A549 treated with CORT108297 at 1 μM for 4 hours (cell line): ENCODE data around the gene TBCCD1. TPM values are rescaled to one million over a fixed set of nuclear protein-coding genes. Genes with fewer than 3 reads are reported as not detected.

Experiments used
- total RNA-seq: library from RNA; stranded (reverse); fragments of 200-300 nt; extraction: Qiagen RNA extraction; gene quantifications from 5 replicates; pipeline ENCODE4 v1.2.3, GENCODE V29; 2022

TBCCD1 gene, protein sequence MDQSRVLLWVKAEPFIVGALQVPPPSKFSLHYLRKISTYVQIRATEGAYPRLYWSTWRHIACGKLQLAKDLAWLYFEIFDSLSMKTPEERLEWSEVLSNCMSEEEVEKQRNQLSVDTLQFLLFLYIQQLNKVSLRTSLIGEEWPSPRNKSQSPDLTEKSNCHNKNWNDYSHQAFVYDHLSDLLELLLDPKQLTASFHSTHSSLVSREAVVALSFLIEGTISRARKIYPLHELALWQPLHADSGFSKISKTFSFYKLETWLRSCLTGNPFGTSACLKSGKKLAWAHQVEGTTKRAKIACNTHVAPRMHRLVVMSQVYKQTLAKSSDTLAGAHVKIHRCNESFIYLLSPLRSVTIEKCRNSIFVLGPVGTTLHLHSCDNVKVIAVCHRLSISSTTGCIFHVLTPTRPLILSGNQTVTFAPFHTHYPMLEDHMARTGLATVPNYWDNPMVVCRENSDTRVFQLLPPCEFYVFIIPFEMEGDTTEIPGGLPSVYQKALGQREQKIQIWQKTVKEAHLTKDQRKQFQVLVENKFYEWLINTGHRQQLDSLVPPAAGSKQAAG
- 5.4 to 7.5 TPM (median 6.4 TPM) in 5 replicates for total RNA-seq

DNA sequence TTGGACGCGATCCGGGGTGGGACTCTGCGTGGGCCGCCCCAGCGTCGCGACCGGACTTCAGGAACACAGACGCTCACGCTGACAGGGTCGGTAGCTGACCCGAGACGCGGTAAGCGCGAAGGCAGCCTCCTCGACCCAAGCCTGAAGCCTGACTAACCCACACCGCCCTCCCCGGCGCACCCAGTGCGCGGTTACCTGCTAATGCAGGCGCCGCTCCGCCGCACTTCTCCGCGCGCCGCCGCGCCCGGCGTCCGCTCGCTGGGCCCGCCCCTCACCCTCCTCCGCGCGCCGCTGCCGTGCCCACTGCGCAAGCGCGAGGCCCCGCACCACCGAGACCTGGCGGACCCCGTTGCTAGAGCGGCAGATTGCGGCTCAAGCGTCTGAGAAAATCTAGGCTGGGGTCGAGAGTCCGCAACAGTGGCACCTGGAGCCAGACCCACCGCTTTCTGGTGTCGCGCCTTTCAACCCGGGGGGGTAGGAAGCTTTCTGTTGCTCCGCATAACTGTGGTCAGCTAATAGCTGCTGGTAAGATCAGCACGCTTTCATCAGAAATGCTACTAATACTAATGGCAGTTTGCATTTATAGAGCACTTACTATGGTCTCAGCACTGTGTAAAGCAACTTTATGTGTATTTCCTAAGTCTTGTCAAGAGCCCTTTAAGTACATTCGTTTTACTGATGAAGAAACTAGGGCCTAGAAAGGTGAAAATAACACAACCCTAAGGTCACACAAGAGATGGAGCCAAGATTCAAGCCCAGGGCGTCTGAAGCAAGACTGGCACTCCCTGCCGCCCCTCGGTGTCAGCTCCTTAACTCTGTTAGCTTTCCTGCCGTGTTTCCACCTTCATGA, at the start of gene TBCCD1:
Gene TBCCD1, minus strand, starts transcription at position 268 of the 850 bp plus-strand sequence. CDS start 3,010 bp downstream, outside the sequence.

DNA sequence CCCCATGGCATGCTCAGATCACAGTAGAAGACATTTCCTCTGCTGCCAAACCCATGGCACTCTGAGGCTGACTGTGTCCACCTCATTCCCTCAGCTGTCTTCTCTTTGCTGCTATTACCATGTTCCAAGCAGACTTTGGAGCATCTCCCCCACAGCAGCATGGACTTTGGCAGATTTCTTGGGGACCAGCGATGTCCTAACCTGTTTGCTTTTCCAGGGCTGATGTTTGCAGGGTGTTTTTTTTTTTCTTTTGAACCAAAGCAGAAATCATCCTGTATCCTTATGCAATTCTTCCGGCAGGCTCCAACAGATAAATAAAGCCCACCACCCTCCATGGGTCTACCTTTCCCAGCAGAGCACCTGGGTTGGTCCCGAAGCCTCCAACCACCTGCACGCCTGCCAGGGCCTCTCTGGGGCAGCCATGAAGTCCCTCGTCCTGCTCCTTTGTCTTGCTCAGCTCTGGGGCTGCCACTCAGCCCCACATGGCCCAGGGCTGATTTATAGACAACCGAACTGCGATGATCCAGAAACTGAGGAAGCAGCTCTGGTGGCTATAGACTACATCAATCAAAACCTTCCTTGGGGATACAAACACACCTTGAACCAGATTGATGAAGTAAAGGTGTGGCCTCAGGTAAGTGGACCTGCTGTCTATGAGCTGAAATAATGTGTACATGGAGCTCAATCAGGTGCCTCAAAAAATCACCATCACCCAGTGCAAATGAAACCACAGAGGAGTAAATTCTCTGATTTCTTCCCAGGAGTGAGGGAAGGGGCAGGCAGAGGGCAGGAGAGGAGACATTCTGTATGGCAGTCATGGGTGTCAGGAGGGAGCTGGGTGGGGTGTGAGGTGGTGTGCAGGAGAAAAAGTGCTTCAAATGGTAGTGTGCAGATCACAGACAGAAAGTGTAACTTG, 45.8 kb upstream of the TBCCD1 start, which contains the start of gene AHSG:
Gene AHSG, plus strand, starts transcription at position 340 of the 916 bp plus-strand sequence. Its CDS starts 82 bp downstream, at position 422.

DNA sequence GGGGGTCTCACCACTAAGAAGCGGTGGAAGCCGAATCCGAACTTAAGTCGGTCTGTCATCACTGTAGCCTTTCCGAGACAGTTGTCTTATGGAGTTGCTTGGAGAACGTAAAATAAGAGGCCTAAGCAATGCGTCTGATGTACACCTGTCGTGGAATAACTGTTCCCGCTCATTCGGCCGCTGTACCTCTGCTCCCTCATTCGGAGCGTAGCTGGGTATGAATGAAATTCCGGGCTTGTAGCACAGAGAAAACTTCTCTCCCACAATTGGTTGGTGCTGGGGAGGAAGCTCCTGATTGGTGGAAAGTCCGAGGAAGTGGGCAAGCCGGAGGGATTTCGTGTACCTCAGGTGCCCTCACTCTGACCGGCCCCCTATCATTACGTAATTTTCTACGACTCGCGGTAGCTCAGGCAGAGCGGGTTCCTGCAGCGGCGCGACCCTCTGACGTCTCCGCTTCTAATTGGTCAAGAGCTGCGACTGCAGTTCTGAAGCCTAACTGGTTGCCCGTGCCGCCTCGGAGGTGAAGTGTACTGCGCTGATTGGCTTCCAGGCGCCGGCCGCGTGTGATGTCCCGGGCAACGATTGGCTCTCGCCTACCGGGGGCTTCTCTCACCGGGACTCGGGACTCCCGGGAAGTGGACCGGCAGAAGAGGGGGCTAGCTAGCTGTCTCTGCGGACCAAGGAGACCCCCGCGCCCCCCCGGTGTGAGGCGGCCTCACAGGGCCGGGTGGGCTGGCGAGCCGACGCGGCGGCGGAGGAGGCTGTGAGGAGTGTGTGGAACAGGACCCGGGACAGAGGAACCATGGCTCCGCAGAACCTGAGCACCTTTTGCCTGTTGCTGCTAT, 3.2 kb upstream of the TBCCD1 start, which contains the start of gene DNAJB11:
Gene DNAJB11, plus strand, starts transcription at position 625 of the 845 bp plus-strand sequence. Its CDS starts 178 bp downstream, at position 803.

DNA sequence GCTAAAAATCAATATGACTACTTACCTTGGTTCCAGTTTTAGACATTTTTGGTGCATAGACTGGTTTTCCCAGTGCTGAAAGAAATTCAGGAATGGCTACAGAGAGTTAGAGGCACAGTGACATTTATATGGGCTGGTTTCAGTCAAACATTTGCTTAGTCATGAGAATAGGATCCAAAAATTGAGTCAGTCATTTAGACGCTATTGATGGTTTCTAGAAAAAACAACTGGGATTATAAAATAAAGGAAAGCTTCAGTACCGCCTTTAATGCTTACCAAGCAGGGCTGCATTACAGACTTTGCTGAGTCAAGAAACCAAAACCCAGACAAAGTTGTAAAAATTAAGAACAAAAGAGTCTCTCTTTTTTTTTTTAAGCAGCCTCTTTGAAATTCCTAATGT, 22.9 kb downstream of the TBCCD1 start, which contains the start of gene CRYGS:
Gene CRYGS, minus strand, starts transcription at position 100 of the 400 bp plus-strand sequence. Its CDS starts 54 bp downstream, at position 46.

Other genes starting within 250 kb of the TBCCD1 start
- gene DGKG, start 205.1 kb downstream of the TBCCD1 start, total RNA-seq, result 7.7 to 12.5 TPM (median 8.6 TPM) in 5 replicates
- 0.33 to 0.96 TPM (median 0.78 TPM) in 5 replicates for gene CRYGS, start 23.0 kb downstream of the TBCCD1 start, total RNA-seq
- 49.4 to 62.8 TPM (median 53.2 TPM) in 5 replicates for gene DNAJB11, start 3.4 kb upstream of the TBCCD1 start, total RNA-seq
- 0.05 to 0.09 TPM in 2 of 5 replicates, not detected in the others for gene AHSG, start 45.7 kb upstream of the TBCCD1 start, total RNA-seq
- gene FETUB, start 73.1 kb upstream of the TBCCD1 start, total RNA-seq, result 0.10 to 0.25 TPM (median 0.16 TPM) in 4 of 5 replicates, not detected in the other
- gene HRG, start 98.7 kb upstream of the TBCCD1 start, total RNA-seq, result not detected in 5 replicates
- 0.07 TPM in 1 of 5 replicates, not detected in the others for gene KNG1, start 150.0 kb upstream of the TBCCD1 start, total RNA-seq
- 134 to 150 TPM (median 144 TPM) in 5 replicates for gene EIF4A2, start 216.2 kb upstream of the TBCCD1 start, total RNA-seq
- 43.7 to 63.0 TPM (median 45.9 TPM) in 5 replicates for gene RFC4, start 239.1 kb upstream of the TBCCD1 start, total RNA-seq